Measurements from ENCODE around the gene CFAP74.

The CFAP74 gene

GRCh38 chr1:1989102-1989542, 14.5 kb downstream of the CFAP74 start:
- WGBS (ENCODE audit: extremely low coverage, insufficient coverage, insufficient read length), result no CpG with 5 or more reads among the region's 22 CpGs
- no peak overlapping the region for H3K18ac ChIP-seq (ENCODE audit: low read length)
- H3K36me3 ChIP-seq (ENCODE audit: control insufficient read depth in 1 of 2, insufficient read depth in 2 of 2, low read length in 2 of 2), result no peaks in the 10 kb centered on the region
- H3K27ac ChIP-seq (ENCODE audit: low read depth, low read length), result no peak overlapping the region
- H3K4ac ChIP-seq (ENCODE audit: low read depth, low read length), result no peak overlapping the region
- no peaks in the 10 kb centered on the region for H3K79me1 ChIP-seq (ENCODE audit: low read length)
- H4K91ac ChIP-seq (ENCODE audit: low read depth, low read length), result no peak overlapping the region
- H3K27me3 ChIP-seq (ENCODE audit: insufficient read depth, low read length), result no peaks in the 10 kb centered on the region
- H2AFZ ChIP-seq (ENCODE audit: insufficient read depth, low read length, poor library complexity), result no peak overlapping the region
- H3K4me3 ChIP-seq (ENCODE audit: low read depth, low read length), result no peak overlapping the region
- no peak overlapping the region for H4K12ac ChIP-seq (ENCODE audit: low read depth, low read length)
- H3K23ac ChIP-seq (ENCODE audit: low read length), result no peak overlapping the region
- H4K8ac ChIP-seq (ENCODE audit: low read depth, low read length), result no peak overlapping the region
- peaks cover 2% of the 10 kb centered on the region for H3K9me3 ChIP-seq (ENCODE audit: insufficient read depth, low read depth, low read length)
- peaks cover 0 to 5% of the 10 kb centered on the region in 2 experiments for H3K4me1 ChIP-seq (ENCODE audit: control insufficient read depth in 1 of 2, insufficient read depth in 2 of 2, low read length in 2 of 2)
- no peak overlapping the region for H2AK5ac ChIP-seq (ENCODE audit: low read length)
- no peak overlapping the region for H2BK5ac ChIP-seq (ENCODE audit: low read depth, low read length, poor library complexity)
- H3K79me2 ChIP-seq (ENCODE audit: control insufficient read depth, insufficient read depth, low read length, poor library complexity), result no peaks in the 10 kb centered on the region
- H3K9ac ChIP-seq (ENCODE audit: low read length), result no peak overlapping the region
- no peak overlapping the region for H2BK12ac ChIP-seq (ENCODE audit: low read length)
- no peak overlapping the region for H3K14ac ChIP-seq (ENCODE audit: low read length)
- H2BK120ac ChIP-seq (ENCODE audit: insufficient read depth, low read length, poor library complexity), result no peak overlapping the region
- no peak overlapping the region for H3K4me2 ChIP-seq (ENCODE audit: low read length)
- DNase-seq, result no peak

GRCh38 chr1:1988061-1988945, 15.3 kb downstream of the CFAP74 start:
- Histone ChIP-seq H3K79me1 (ENCODE audit: low read length) (no peaks in the 10 kb centered on the region), H3K4me3 (ENCODE audit: low read depth, low read length) (no peak overlapping the region), H2AK5ac (ENCODE audit: low read length) (no peak overlapping the region), H3K79me2 (ENCODE audit: control insufficient read depth, insufficient read depth, low read length, poor library complexity) (no peaks in the 10 kb centered on the region), H3K4me1 (ENCODE audit: control insufficient read depth in 1 of 2, insufficient read depth in 2 of 2, low read length in 2 of 2) (peaks cover 0 to 5% of the 10 kb centered on the region in 2 experiments), H2BK5ac (ENCODE audit: low read depth, low read length, poor library complexity) (no peak overlapping the region), H3K4me2 (ENCODE audit: low read length) (no peak overlapping the region), H3K14ac (ENCODE audit: low read length) (no peak overlapping the region), H3K27ac (ENCODE audit: low read depth, low read length) (no peak overlapping the region), H3K27me3 (ENCODE audit: insufficient read depth, low read length) (no peaks in the 10 kb centered on the region), H3K36me3 (ENCODE audit: control insufficient read depth in 1 of 2, insufficient read depth in 2 of 2, low read length in 2 of 2) (no peaks in the 10 kb centered on the region), H3K9ac (ENCODE audit: low read length) (no peak overlapping the region), H4K12ac (ENCODE audit: low read depth, low read length) (no peak overlapping the region), H4K91ac (ENCODE audit: low read depth, low read length) (no peak overlapping the region), H3K4ac (ENCODE audit: low read depth, low read length) (no peak overlapping the region), H3K23ac (ENCODE audit: low read length) (no peak overlapping the region), H2BK120ac (ENCODE audit: insufficient read depth, low read length, poor library complexity) (no peak overlapping the region), H2BK12ac (ENCODE audit: low read length) (no peak overlapping the region), H3K18ac (ENCODE audit: low read length) (no peak overlapping the region), H4K8ac (ENCODE audit: low read depth, low read length) (no peak overlapping the region), H3K9me3 (ENCODE audit: insufficient read depth, low read depth, low read length) (peaks cover 2% of the 10 kb centered on the region), H2AFZ (ENCODE audit: insufficient read depth, low read length, poor library complexity) (no peak overlapping the region)
- peak in 1 of 2 donors; percentile 31 for DNase-seq
- no CpG with 5 or more reads among the region's 29 CpGs for WGBS (ENCODE audit: extremely low coverage, insufficient coverage, insufficient read length)

- no peak overlapping the region for H3K23ac ChIP-seq (ENCODE audit: low read length)
- no peaks in the 10 kb centered on the region for H3K79me2 ChIP-seq (ENCODE audit: control insufficient read depth, insufficient read depth, low read length, poor library complexity)
- no peak overlapping the region for H2AFZ ChIP-seq (ENCODE audit: insufficient read depth, low read length, poor library complexity)
- peaks cover 2% of the 10 kb centered on the region for H3K9me3 ChIP-seq (ENCODE audit: insufficient read depth, low read depth, low read length)
- no peak overlapping the region for H3K27ac ChIP-seq (ENCODE audit: low read depth, low read length)
- no peak overlapping the region for H3K4me3 ChIP-seq (ENCODE audit: low read depth, low read length)
- H3K4me2 ChIP-seq (ENCODE audit: low read length), result no peak overlapping the region
- H3K36me3 ChIP-seq (ENCODE audit: control insufficient read depth in 1 of 2, insufficient read depth in 2 of 2, low read length in 2 of 2), result no peaks in the 10 kb centered on the region
- H3K4ac ChIP-seq (ENCODE audit: low read depth, low read length), result no peak overlapping the region
- H3K4me1 ChIP-seq (ENCODE audit: control insufficient read depth in 1 of 2, insufficient read depth in 2 of 2, low read length in 2 of 2), result peaks cover 0 to 5% of the 10 kb centered on the region in 2 experiments
- H3K14ac ChIP-seq (ENCODE audit: low read length), result no peak overlapping the region
- H4K12ac ChIP-seq (ENCODE audit: low read depth, low read length), result no peak overlapping the region
- H3K18ac ChIP-seq (ENCODE audit: low read length), result no peak overlapping the region
- no peak overlapping the region for H2BK5ac ChIP-seq (ENCODE audit: low read depth, low read length, poor library complexity)
- no peaks in the 10 kb centered on the region for H3K79me1 ChIP-seq (ENCODE audit: low read length)
- H2BK120ac ChIP-seq (ENCODE audit: insufficient read depth, low read length, poor library complexity), result no peak overlapping the region
- no peak overlapping the region for H3K9ac ChIP-seq (ENCODE audit: low read length)
- no peak overlapping the region for H2AK5ac ChIP-seq (ENCODE audit: low read length)
- H3K27me3 ChIP-seq (ENCODE audit: insufficient read depth, low read length), result no peaks in the 10 kb centered on the region
- H4K8ac ChIP-seq (ENCODE audit: low read depth, low read length), result no peak overlapping the region
- DNase-seq, result no peak
- H4K91ac ChIP-seq (ENCODE audit: low read depth, low read length), result no peak overlapping the region
- WGBS (ENCODE audit: extremely low coverage, insufficient coverage, insufficient read length), result no CpG with 5 or more reads among the region's 13 CpGs
- H2BK12ac ChIP-seq (ENCODE audit: low read length), result no peak overlapping the region
Observed at GRCh38 chr1:1987142-1987510, 16.5 kb downstream of the CFAP74 start.

GRCh38 chr1:1986451-1987141, 17.0 kb downstream of the CFAP74 start:
- Histone ChIP-seq H3K27me3 (ENCODE audit: insufficient read depth, low read length) (no peaks in the 10 kb centered on the region), H3K4me3 (ENCODE audit: low read depth, low read length) (no peak overlapping the region)

More at GRCh38 chr1:1986451-1987141, 17.0 kb downstream of the CFAP74 start:
- H2AK5ac ChIP-seq (ENCODE audit: low read length), result no peak overlapping the region
- H3K4ac ChIP-seq (ENCODE audit: low read depth, low read length), result no peak overlapping the region
- H3K36me3 ChIP-seq (ENCODE audit: control insufficient read depth in 1 of 2, insufficient read depth in 2 of 2, low read length in 2 of 2), result no peaks in the 10 kb centered on the region
- no peak overlapping the region for H4K8ac ChIP-seq (ENCODE audit: low read depth, low read length)
- H3K14ac ChIP-seq (ENCODE audit: low read length), result no peak overlapping the region
- H2BK12ac ChIP-seq (ENCODE audit: low read length), result no peak overlapping the region
- no peak overlapping the region for H2BK120ac ChIP-seq (ENCODE audit: insufficient read depth, low read length, poor library complexity)
- H3K27ac ChIP-seq (ENCODE audit: low read depth, low read length), result no peak overlapping the region
- WGBS (ENCODE audit: extremely low coverage, insufficient coverage, insufficient read length), result no CpG with 5 or more reads among the region's 24 CpGs
- no peak overlapping the region for H3K23ac ChIP-seq (ENCODE audit: low read length)
- no peak overlapping the region for H2AFZ ChIP-seq (ENCODE audit: insufficient read depth, low read length, poor library complexity)
- H3K18ac ChIP-seq (ENCODE audit: low read length), result no peak overlapping the region
- H3K9me3 ChIP-seq (ENCODE audit: insufficient read depth, low read depth, low read length), result peaks cover 4% of the 10 kb centered on the region
- H3K79me1 ChIP-seq (ENCODE audit: low read length), result no peaks in the 10 kb centered on the region
- H3K4me2 ChIP-seq (ENCODE audit: low read length), result no peak overlapping the region
- peaks cover 0 to 5% of the 10 kb centered on the region in 2 experiments for H3K4me1 ChIP-seq (ENCODE audit: control insufficient read depth in 1 of 2, insufficient read depth in 2 of 2, low read length in 2 of 2)
- no peak overlapping the region for H3K9ac ChIP-seq (ENCODE audit: low read length)
- peak; percentile 40 to 54 for DNase-seq
- H3K79me2 ChIP-seq (ENCODE audit: control insufficient read depth, insufficient read depth, low read length, poor library complexity), result no peaks in the 10 kb centered on the region
- no peak overlapping the region for H2BK5ac ChIP-seq (ENCODE audit: low read depth, low read length, poor library complexity)
- H4K12ac ChIP-seq (ENCODE audit: low read depth, low read length), result no peak overlapping the region
- H4K91ac ChIP-seq (ENCODE audit: low read depth, low read length), result no peak overlapping the region

Data from trophoblast cell (in vitro differentiated cells and primary cell).